ENCODE data around the gene LYRM2.
A peak's percentile ranks its signal among the peaks of the same experiment; 100 is the strongest.

Gene LYRM2, protein sequence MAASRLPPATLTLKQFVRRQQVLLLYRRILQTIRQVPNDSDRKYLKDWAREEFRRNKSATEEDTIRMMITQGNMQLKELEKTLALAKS

DNA sequence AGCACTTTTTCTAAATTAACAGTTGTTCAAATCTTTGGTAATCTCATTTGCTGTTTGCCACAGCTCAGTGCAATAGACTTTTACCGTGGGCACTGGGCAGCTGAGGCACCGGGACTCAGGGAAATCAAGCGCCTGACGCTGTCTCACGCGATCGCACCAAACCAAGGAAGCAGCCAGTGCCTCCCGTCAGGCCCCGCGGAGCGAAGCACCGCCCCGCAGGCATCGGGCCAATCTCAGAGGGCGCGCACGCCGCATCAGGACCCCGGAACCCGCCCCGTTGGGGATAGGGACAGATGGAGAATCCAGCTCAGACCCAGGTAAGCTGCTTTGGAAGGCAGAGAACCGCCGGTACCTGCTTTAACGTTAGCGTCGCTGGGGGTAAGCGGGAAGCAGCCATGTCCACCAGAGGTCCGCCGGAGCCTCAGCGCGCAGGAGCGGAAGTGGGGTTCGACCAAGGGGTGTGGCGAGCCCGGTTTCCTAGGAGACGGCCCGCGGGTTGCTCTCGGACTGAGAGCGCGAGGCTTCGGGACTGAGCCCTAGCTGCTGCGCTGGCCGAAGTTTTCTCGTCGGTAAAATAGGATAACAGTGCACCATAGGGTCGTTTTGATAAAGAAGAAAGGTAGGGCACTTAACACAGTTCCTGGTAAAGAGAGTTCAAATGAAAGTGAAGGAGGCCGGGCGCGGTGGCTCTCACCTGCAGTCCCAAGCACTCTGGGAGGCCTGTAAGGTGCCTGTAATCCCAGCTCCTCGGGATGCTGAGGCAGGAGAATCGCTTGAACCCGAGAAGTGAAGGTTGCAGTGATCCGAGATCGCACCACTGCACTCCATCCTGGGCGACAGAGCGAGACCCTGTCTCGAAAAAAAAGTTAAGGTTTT is at the start of gene LYRM2:
Gene LYRM2, minus strand, starts transcription at position 428 of the 876 bp plus-strand sequence. Its CDS starts 31 bp downstream, at position 397.
- peak; percentile 93 for DNase-seq

- DNase-seq = no peak
These were observed 49.8 kb upstream of the LYRM2 start for GRCh38 chr6:89688328-89688727.

DNA sequence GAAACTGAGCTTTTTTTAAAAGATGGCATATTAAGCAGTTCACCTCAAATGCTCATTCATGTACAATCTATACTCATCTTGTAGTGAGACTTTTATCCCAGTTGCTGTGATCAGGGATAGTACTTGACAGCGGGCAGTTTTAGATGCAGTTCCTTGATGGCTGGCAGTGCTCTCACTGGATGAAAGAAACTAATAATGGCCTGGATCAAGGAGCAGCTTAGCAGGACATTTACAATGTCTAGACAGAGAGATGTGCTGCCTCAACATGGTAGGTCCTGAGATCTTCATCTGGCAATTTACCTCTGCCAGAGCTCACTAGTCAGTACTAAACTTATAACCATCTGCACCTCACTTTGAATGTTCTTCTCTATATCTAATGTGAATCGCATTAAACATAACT is 46.8 kb upstream of the LYRM2 start:
- DNase-seq = no peak

- DNase-seq = no peak
These were observed 44.4 kb upstream of the LYRM2 start for GRCh38 chr6:89682991-89683390.

GRCh38 chr6:89681983-89682564 is 43.5 kb upstream of the LYRM2 start:
- DNase-seq = no peak

DNA sequence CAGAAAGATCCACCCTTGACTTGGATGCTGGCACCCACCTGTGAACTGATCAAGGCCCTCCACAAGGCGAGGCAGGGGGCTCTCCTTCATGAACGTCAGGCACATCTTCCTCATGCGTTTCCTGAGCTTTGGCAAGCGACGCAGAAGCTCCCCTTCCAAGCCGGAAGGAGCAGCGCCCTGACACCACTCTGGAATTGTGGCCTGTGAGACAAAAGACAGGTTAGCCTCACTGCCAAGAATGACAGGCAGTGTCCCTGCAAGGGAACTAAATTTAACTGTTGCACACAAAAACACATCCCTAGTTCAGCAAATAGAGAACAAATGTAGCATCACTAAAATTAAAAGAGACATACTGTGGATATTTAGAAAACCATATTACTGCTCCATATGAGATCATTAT is 42.0 kb upstream of the LYRM2 start:
- DNase-seq = no peak

DNA sequence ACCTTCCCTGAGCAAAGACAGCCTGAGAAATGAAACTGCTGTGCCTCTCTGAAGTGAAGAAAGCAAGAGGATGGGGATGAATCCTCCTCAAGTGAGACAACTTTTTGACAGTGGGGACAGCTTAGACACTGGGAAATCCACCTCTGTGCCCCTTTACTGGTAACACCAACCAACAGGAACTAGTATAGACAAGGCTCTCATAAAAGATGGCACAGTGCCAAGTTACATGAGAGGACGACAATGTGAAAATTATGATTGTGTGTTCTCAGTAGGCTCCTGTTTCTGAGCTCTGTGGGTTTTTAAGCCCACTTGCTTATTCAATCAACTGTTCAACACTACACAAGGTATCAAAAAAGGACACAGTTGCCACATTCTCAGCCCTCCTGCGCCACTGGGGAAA is 41.6 kb upstream of the LYRM2 start:
- no peak for DNase-seq

DNA sequence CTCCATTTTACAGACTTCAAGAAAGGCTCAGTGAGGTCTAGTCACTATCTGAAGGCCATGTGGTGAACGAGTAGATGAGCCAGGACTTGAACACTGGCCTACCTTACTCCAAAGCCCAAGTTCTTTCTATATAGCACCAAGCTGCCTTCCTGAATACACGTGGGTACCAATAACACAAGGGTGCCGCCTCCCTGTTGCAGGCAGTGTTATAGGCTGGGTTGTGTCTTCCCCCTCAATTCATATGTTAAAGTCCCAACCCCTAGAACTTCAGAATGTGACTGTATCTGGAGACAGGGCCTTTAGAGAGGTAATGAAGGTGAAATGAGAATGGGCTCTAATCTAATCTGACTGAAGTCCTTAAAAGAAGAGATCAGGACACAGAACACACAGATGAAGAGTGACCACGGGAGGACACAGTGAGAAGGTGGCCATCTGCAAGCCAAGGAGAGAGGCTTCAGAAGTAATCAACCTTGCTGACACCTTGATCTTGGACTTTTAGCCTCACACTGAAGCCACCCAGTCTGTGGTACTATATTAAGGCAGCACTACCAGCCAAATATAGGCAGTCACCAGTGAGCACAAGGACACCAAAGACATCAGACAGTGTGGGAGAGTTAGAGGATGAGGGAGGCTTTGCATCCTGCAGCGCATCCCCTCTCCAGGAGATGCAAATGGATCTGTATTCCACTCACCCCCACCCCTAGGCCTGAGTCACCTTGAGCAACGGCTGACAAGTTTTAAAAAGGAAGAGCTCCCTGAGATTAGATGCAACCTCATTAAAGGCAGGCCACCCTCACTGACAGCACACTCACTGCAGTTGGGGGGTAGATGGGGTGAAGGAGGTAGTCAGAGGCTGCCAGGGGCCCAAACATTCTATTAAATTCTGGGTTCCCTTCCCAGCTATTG is 40.9 kb upstream of the LYRM2 start:
- no peak for DNase-seq

- DNase-seq = no peak
These were observed 40.0 kb upstream of the LYRM2 start for GRCh38 chr6:89678531-89678930.

GRCh38 chr6:89675949-89676748 is 37.6 kb upstream of the LYRM2 start:
- no peak for DNase-seq

DNA sequence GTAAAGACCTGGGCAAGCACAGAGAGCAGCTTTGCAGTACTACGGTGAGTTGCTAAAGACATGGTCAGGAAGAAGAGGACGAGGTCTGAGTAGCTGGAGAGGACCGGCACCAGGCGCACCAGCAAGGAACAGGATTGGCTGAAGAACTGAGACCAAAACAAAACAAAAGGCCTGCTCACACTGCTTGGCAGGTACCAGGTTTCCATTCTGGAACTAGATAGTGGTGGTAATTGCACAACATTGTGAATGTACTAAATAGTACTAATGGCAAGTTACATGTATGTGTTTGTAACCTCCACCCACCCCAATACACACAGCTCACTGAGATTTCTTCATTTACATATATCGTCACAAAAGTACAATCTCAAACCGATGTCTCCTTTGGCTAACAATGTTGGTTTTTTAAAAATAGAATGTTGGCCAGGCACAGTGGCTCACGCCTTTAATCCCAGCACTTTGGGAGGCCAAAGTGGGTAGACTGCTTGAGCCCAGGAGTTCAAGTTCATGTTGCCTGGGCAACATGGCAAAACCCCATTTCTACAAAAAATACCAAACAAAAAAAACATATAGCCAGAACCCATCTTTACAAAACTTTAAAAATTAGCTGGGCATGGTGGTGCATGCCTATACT is 32.5 kb upstream of the LYRM2 start:
- DNase-seq = no peak

GRCh38 chr6:89669002-89669401 is 30.5 kb upstream of the LYRM2 start:
- DNase-seq = no peak

DNA sequence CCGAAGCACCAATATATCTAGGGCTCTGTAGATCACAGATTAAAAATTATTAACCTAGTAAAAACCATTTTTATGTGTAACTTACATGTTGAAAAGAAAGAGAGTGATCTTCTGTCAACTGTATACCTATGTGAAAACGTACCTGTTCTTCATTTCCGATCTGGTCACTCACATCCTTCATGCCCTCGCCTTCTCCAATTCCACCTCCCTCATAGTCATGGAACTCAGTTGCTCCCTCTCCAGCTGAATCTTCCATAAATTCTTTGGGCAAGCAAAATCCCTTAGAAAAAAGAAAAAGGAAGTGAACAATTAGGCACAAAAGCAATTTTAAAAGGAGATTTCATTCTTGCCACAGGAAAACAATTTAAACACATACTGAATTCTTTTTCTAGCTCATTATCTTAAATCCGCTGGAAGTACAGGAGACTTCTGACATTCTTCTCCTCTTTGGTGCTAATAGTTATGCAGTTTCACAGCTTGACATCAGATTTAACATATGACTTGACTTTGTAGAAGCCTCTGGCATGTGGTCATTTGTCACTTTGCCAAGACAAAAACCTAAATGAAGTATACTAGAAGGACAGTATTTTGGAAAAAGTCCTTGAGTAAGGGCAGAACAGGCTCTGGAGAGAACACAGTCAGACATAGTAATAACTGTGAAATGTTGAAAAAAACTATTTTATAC is 29.5 kb upstream of the LYRM2 start:
- no peak for DNase-seq

DNA sequence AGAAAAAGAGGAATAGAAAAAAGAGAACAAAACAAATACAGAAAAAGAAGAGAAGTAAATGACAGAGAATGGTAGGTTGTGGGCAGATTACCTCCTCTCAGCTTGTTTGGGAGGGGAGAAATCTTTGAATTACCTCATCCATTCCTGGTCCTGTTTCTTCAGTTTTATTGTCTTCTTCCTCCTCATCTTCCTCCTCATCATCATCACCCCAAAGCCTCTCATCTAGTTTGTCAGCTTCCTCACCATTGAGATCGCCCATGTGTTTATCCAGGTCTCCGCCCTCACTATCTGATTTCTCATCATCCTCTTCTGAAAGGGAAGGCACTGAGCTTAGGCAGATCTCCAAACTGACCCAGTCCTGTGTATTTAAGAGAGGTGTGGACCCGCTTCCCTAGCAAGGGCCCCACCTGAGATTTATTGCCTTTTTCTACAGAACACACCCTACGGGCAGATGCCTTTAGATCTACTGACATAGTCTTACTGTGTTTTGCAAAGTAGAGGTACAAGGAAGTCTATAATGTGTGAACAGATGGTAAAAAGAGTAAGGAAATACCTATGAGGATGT is 24.2 kb upstream of the LYRM2 start:
- no peak for DNase-seq

- no peak for DNase-seq
These were observed 23.0 kb upstream of the LYRM2 start for GRCh38 chr6:89661559-89661958.

DNA sequence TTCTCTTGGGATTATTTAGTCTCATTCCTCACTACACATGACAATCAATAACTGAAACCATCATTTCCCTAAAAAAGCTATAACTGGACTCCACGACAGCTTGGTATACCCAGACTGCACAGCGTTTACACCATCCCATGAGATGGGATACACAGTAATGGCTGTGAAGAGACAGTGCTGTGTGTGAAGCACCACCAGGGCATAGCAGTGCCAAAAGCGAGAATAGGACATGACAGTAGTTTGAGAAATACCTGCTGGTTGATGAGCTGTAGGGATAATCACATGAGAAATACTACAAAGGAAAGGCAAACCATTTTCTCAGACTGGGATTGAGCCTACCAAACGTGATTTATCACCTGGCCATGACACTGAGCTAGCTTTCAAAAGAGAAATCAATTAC is 22.4 kb upstream of the LYRM2 start:
- DNase-seq = no peak

DNA sequence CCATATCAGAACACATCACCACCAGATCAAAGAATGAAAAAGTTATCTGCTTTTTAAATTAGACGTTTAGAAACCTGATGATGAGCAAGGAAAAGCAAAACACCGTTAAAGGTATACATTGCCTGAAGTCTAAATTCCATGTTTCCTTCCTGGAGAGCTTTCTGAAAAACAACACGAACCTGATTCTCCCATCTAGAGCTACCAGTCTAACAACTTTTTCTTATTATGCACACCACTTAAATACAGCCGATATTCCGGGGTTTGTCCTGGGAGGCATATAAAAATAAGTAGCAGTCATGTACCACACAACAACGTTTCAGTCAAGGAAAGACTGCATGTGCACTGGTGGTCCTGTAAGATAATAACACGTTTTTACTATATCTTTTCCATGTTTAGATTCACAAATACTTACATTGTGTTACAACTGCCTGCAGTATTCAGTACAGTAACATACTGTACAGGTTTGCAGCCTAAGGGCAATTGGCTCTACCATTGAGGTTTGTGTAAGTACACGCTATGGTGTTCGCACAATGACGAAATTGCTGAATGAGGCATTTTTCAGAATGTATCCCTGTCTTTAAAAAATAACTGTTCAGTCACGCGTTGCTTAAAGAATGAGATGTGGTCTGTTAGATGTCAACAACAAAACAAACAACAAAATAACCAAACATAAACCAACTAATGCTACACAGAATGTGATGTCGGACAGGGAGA is 19.1 kb upstream of the LYRM2 start:
- no peak for DNase-seq

DNA sequence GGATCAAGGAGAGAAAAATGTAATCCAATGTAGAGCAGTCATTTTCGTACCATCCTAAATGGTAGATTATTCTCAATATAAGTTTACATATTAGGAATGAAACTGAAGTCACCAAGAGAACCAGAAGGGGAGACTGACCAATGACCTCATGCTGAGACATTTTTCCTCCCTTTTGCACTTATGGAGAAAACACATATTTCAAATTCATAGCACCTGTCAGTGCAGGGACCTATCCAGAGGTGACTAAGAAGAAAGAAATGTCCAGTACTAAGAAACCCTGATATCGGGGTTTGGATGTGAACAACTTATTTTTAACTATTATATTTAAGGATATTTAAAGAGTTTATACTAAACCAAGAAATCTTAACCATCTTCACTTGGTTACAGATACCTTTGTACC is 16.6 kb upstream of the LYRM2 start:
- no peak for DNase-seq

DNA sequence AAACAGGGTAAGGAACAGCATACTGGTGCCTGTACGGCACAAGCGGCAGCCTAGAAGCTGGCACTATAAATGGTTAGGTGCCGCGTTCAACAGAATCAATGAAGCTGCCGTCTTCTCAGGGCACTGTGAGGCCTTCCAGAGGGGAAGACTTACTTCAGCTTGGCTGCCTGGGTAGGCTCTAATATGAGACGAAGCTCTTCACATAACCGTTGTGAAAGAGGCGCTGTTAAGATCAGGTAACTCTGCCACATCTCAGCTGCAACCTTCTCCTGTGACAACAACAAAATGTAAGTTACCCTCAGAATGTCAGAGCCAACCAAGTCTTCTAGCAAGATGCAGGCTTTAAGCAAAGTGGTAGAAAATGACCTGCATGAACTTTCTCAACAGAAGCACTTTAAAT is 12.0 kb upstream of the LYRM2 start:
- no peak for DNase-seq

- no peak for DNase-seq
These were observed 11.1 kb upstream of the LYRM2 start for GRCh38 chr6:89649682-89650081.
